Stimulated activated CD4-positive, alpha-beta T cell treated with anti-CD3 and anti-CD28 coated beads, Interleukin-2, amount 100 ng/mL, for 48 hours (primary cell): ENCODE measurements around the gene SLC45A1.

ENCODE experiments used
- DNase-seq, 2 donors: peaks; one replicate each; pipeline ENCODE4 v3.0.0-alpha.2; 2020

Gene SLC45A1

DNA sequence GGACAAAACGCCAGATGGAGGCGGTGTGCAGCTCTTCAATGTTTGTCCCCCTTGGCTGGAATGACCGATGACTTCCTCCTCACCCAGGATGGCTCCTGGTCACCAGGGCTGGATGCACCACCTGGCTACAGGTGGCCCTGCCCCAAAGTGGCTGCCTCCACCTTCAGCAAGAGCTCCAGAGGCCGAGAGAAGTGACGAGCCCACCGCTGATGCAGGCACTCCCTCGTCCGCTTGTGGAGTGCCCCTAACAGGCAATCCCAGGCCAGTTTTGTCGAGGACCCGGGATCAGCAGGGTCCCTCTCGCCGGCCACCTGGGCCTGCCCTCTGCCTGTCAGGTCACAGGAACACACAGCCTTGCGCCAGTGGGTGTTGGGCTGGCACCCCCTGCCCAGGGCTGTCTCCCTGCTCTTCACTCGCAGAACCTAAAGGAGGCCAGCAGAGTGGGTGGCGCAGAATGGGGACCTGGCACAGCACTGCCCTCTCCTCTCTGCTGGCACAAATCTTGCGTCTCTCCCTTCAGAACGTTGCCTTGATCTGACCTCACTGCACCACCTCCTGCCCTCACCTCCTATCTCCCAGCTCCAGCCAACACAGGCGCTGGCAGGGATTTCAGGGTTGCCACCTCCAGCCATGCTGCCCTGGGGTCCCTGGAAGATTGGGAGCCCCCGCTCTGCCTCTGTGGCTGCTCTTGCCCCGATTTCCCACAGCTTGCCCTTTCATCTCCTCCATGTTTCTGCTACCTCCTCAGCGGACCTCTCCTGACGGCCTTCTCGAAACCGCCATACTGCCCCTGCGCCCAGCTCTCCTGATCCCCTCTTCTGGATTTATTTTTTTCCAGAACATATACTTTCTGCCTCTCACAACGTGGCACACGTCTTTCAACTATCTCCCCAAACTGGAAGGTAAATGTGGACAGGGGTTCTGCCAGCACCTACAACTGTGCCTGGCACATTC is 38.6 kb downstream of the SLC45A1 start:
- DNase-seq, result no peak

DNA sequence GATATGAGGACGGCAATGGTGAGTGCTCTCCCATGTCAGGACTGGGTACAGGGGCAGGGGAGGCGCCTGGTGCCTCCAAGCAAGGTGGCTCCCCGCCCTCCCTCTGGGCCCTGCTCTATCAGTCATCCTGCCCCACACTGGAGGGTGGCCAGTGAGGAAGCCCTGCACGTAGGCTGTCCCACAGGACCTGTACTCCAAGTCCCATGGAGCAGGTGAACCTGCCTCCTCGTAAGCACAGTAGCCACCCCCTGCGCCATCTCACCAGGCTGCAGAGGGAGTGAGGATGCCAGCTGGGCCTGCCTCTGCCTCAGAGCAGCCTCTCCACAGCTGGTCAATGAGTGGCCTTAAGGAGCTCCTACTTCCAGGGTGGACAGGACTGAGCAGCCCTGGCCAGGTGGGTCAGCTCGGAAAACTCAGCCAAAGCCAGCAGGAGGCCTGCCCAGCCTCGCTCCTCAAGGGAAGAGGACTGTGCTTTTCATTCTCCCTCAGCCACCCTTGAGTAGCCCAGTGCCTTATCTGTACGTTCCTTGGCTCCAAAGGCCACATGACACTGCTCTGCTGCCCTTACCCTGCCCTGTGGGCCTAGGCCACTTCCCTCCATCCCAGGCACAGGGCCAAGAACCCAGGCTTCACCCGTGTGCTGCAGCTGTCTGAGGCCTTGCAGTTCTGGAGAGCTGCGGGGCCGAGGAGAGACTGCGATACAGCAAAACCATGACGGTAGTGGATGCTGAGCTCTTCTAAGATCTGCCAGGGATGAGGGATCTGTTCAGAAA is 39.6 kb downstream of the SLC45A1 start:
- DNase-seq, result no peak

DNA sequence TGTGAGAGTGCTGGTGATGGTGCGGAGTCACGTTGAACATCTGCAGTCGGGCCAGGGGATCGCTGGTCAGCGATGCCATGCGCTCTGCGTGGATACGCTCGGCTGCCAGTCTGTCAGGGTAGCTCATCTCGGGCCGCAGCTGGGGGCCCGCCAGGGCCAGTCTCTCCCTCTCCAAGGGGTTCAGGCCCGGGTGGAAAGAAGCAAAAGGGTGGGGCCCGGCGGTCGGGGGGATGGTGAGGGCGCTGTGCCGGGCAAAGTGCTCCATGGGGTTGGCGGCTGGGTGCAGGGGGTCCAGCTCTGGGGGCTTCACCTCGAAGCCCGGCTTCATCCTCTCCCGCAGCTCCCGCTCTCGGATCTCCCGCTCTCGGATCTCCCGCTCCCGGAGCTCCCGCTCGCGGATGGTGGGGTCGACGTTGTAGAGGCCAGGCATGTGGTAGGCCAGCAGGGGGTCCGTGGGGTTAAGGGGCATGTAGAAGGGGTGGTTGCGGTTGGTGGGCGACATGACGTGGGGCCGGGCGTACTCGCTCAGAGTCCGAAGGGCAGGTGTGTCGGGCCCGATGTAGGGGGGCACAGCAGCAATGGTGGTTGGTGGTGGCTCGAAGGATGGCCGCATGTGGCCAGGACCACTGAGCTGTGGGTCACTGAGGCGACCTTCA is 40.5 kb downstream of the SLC45A1 start:
- no peak for DNase-seq

GRCh38 chr1:8358897-8359616 is 41.1 kb downstream of the SLC45A1 start:
- no peak for DNase-seq

DNA sequence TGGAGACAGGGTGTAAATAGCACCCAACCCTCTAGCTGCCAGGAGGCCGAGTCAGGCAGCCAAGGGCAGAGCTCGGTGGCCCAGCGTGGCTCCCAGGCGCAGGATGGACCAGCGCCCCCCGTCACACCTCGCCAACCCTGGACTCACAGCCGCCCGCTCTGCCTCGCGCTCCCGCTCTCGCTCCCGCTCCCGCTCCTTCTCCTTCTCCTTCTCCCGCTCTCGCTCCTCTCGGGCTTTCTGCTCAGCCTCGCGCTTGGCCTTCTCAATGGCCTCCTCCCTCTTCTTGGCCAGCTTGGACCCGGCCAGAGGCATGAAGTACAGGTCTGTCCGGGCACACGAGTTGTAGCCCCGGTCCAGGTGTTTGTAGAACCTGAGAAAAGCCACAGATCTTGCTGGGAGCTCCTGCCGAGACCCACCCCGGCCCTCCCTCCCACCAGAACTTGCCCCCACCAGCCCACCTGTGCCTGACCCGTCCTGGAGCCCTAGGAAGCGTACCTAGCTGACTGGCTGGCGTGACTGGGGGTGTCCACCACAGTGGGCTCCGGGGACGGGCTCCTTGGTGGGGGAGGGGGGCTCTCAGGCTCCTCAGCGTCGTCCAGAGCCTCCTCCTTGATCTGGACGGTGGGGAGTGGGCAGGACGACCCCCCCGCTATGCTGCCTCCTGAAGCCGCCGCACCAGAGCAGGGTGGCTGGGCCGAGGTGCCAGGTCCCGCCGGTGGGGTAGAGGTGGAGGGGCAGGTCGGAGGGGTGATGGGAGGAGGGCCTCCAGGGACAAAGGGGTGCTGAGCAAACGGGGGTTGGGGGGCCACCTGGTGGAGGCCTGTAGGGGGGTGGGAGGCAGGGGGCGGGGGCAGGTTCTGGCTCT is 41.9 kb downstream of the SLC45A1 start:
- no peak for DNase-seq

DNA sequence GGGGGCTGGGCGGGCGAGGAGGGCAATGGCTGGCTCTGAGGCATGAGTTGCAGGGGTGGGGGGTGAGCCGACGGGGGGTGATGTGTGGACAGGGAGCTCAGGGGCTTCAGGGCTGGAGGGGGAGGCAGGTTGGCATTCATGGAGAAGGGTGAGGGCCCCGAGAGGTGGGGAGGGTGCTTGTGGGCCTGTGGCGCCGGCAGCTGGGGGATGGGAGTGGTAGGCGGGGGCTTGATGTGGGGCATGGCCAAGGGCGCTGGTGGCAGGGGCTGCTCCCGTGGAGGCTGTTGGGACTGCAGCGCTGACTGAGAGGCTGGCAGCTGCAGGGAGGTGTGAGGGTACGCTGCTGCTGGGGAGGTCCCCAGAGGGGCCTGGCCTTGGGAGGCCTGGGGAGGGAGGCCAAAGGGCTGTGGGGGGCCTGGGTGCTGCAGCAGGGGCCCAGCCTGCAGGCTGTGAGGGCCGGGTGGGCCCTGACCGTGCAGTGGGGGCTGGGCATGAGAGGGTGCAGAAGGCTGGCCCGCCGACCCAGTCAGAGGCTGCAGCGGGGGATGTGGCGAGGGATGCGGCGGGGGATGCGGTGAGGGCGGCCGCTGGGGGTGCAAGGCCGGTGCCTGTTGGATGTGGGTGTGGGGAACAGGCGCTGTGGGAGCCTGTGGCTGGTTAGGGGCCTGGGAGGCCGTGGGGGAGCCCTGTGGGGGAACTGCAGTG is 42.7 kb downstream of the SLC45A1 start:
- no peak for DNase-seq

- no peak for DNase-seq
These were observed 43.4 kb downstream of the SLC45A1 start for GRCh38 chr1:8361198-8361849.

DNA sequence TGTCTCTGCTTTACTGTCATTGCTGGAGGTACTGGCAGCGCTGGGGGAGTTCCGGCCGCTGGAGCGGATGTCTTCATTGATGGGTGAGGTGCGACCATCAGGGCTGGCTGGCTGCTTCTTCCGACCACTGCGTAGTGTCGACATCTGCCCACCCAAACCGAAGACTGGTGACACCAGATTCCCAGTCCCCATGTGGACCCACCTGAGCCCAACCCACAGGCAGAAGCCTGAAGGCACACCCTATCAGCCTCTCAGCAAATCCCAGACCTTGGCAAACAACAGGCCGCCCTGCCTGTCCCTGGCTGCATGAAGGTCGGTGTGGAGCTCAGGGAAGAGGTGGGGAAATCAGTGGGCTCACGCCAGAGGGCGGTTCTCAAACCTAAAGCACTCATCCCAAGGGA is 44.8 kb downstream of the SLC45A1 start:
- DNase-seq, result no peak

GRCh38 chr1:8363186-8363766 is 45.4 kb downstream of the SLC45A1 start:
- DNase-seq, result no peak

- no peak for DNase-seq
These were observed 45.9 kb downstream of the SLC45A1 start for GRCh38 chr1:8363767-8364301.

DNA sequence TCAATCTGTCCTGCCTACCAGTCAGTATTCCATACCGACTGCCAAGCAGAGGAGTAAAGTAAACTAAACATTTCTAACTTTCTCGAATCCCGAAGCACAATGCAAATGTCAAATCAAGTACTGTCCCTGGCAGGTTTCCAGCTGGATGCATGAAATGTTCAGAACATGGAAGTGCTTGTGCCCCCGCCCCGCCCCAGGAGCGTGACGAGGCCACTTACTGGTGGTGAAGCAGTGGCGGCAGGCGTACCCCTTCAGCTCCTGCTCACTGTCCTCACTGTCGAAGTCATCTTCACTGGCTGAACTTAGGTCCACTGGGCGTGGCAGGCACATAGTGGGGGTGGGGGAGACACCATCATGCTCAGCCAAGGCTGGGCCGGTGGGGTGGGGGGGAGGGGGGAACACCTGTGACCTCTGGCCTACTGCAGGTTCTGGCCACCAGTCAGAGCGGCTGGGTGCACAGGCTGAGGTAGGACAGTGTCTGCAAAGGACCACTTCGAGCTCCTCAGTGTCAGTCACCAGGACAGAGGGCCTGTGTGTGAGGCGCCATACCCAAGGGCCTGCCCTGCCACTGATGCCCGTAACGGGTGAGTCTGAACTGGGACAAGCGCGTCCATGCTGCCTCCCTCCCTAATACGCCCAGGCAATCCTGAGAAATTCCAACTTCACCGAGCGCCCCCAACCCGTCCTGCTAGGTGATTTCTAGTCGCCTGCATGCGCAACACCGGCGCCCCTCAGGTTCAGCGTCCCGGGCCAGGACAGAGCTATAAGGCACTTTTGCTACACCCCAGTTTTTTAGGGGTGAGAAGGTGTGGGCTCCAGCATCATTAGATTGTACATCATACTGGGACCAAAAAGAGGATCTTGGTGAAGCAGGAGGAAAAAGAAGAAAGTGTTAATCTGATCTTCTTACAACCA is 46.9 kb downstream of the SLC45A1 start:
- no peak for DNase-seq

GRCh38 chr1:8365661-8366362 is 47.9 kb downstream of the SLC45A1 start:
- no peak for DNase-seq

- no peak for DNase-seq
These were observed 49.8 kb downstream of the SLC45A1 start for GRCh38 chr1:8367571-8368194.

DNA sequence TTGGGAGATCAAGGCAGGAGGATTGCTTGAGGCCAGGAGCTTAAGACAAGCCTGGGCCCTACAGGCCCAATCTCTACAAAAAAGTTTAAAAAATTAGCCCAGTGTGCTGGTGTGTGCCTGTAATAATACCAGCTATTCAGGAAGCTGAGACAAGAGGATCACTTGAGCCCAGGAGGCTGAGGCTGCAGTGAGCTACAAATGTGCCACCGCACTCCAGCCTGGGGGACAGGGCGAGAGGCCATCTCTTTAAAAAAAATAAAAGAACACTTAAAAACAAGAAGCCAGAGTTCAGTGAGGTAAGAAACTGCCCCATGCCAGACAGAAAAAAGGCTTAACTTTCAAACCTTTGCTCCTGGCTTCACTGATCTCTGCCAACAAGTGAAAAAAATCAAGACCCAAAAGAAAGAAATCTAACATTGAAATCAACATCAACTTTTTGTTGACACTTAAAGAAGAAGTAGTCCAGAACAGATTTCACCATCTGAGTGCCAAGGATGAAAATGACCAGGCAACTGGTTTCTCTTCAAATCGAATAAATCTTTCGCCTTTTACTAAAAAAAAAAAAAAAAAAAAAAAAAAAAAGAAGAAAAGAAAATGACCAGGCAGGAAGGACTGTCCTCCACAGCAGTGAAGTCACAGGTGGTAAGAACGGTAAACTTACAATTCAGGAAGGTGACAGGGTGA is 51.2 kb downstream of the SLC45A1 start:
- no peak for DNase-seq

GRCh38 chr1:8370046-8370881 is 52.4 kb downstream of the SLC45A1 start:
- no peak for DNase-seq

DNA sequence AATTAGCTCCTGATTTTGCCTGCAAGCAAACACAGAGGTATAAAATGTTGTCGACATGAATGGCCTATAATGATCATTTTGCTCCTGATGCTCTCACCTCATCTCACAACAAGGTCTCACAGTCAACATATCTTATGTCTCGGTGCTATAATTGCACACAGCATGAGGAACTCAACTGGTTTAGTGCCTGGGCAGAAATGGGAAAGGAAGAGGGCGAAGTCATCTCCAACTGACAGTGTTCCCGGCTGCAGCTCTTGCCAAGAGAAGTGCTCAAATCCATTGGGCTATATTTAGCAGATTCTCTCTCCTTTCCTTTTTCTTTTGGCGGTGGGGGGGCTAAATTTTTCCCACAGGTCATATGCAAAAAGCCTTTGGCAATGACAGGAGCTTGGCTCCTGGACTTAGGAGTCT is 53.0 kb downstream of the SLC45A1 start:
- no peak for DNase-seq
